RPMI8226 (cell line): ENCODE measurements around the gene ZNF549.
"Not testable (repeated sequence)": the region's sequence is repeated elsewhere in the genome, so short reads cannot be mapped to it uniquely, and the experiment has no call there.

ENCODE experiments used
- DNase-seq: peaks from one replicate; pipeline ENCODE4 v3.0.0-alpha.2; 2015

The ZNF549 gene

GRCh38 chr19:57527136-57527881, at the start of gene ZNF549:
Gene ZNF549, plus strand, starts transcription at chr19:57527356. Its CDS starts 218 bp downstream, at chr19:57527574.
- peak; percentile 96 for DNase-seq

GRCh38 chr19:57487477-57488298, 39.5 kb upstream of the ZNF549 start, which contains the start of gene ZNF419:
Gene ZNF419, plus strand, starts transcription at chr19:57487750. Its CDS starts 201 bp downstream, at chr19:57487951.
- DNase-seq, result peak; percentile 96

GRCh38 chr19:57488299-57488644, 38.9 kb upstream of the ZNF549 start:
- DNase-seq, result not testable (repeated sequence)

DNA sequence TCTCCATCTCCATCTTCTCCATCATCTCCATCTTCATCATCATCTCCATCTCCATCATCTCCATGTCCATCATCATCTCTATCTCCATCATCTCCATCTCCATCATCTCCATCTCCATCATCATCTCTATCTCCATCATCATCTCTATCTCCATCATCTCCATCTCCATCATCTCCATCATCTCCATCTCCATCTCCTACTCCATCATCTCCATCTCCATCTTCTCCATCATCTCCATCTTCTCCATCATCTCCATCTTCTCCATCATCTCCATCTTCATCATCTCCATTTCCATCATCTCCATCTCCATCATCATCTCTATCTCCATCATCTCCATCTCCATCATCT, 27.9 kb upstream of the ZNF549 start:
- DNase-seq, result not testable (repeated sequence)

GRCh38 chr19:57499680-57500395, 27.3 kb upstream of the ZNF549 start, which contains the start of gene ZNF773:
Gene ZNF773, plus strand, starts transcription at chr19:57499938. Its CDS starts 143 bp downstream, at chr19:57500081.
- peak; percentile 98 for DNase-seq

DNA sequence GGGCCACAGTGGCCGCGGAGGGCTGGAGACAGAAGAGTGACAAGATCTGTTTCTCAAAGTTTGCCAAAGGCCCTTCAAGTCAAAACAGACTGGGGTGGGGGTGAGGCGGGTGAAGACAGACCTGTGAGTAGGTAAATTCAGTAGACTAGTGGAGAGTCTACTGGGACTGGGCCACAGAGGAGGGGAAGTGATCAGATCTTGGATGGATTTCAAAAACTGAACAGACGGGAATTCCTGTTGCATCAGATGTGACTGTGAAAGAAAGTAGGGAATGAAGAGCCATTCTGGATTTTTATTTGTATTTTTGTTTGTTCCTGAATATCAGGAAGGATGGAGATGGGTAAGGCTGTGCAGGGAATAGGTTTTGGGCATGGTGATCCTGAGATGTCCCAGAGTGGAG, 26.8 kb upstream of the ZNF549 start:
- not testable (repeated sequence) for DNase-seq

- DNase-seq, result peak; percentile 8
Measured at GRCh38 chr19:57506163-57506562, 21.0 kb upstream of the ZNF549 start.

DNA sequence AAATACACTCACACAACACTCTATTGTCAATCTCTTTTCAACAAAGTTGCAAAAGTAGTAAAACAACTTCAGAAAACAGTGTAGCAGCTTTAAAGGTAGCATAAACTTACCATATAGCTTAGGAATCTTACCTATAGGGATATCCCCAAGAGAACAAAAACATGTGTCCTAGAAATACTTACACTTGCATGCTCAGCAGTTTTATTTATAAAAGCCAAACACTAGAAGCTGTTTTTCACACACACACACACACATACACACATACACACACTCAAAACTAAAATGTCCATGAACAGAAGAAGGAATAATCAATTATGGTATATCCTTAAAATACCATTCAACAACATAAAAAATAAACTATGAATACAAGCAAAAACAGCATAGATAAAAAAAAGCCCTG, 15.7 kb upstream of the ZNF549 start:
- no peak for DNase-seq

DNA sequence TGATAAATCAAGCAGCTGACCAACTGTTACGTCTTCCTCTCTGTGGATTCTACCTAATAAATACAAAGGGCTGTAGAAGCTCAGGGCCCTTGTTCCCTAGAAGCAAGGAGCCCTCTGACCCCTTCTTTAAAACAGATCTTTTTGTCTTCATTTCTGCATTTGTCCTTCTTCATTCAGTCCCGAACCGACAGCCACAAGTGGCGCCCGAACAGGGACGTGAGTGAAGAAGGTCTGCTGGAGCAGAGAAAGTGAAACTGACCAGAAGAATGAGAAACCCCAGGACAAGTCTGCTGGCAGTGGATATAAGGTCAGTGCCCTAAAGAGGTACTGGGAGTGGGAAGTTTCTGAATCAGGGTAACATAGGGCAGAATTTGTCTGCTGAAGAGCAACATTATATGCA, 14.3 kb upstream of the ZNF549 start:
- no peak for DNase-seq

DNA sequence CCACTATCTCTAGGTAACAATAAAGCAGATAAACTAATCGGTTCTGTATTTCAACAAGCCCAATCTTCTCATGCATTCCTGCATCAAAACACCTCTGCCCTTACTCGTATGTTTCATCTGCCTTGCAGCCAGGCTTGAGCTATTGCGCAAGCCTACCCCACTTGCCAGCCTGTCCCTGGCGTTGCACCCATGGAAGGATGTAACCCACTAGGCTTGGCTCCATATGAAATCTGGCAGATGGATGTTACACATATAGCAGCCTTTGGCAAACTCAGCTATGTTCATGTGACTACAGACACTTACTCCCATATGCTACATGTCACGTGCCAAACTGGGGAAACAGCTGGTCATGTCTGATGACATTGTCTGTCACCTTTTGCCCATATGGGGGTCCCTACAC, 11.9 kb upstream of the ZNF549 start:
- DNase-seq, result no peak

- DNase-seq, result not testable (repeated sequence)
Measured at GRCh38 chr19:57518021-57518420, 9.1 kb upstream of the ZNF549 start.

- DNase-seq, result no peak
Measured at GRCh38 chr19:57537953-57538547, 10.9 kb downstream of the ZNF549 start.

- DNase-seq, result no peak
Measured at GRCh38 chr19:57546513-57546912, 19.4 kb downstream of the ZNF549 start.

GRCh38 chr19:57552432-57552831, 25.3 kb downstream of the ZNF549 start:
- no peak for DNase-seq

DNA sequence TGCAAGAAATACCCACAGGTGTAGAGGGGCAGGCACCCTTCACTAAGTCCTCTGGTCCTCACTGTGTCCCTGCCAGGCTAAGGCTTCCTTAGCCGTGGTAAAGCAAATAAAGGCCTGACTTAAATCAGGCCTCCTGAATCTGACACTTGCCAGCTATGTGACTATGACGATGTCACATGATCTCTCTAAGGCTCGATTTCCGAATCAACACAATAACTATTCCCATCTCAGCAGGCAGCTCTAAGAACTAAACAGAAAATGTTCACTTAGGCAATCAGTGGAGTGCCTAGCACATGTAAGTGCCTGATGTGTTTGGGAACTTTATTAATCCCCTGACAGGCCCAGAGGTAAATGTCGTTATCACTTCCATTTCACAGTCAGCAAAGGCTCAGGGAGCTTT, 30.5 kb downstream of the ZNF549 start:
- DNase-seq, result no peak

- no peak for DNase-seq
Measured at GRCh38 chr19:57558525-57558924, 31.4 kb downstream of the ZNF549 start.

DNA sequence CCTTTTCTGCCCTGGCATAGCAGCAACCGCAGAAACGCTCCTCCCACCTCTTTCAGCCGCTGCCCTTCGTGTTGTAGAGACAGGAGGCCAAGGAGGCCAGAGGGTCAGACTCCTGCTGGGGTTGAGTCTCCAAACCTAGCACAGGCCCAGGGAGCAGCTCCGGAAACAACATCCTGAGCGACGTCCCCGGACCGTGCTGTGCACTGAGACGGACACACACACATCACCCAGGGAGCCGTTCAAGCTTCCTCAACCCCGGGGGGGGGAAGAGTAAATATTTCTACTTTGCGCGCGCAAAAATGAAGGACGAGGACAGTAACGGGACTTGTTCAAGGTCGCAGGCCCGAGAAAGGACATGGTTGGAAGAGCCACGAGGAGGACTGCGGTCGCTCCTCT, 31.9 kb downstream of the ZNF549 start:
- DNase-seq, result peak; percentile 40

- peak; percentile 91 for DNase-seq
Measured at GRCh38 chr19:57559404-57560025, 32.4 kb downstream of the ZNF549 start, which contains the start of gene ZNF550. Gene ZNF550, minus strand, starts transcription at chr19:57559863. Its CDS starts 181 bp downstream, at chr19:57559682.

GRCh38 chr19:57560049-57560491, 32.9 kb downstream of the ZNF549 start:
- no peak for DNase-seq

- DNase-seq, result no peak
Measured at GRCh38 chr19:57563547-57563946, 36.4 kb downstream of the ZNF549 start.

GRCh38 chr19:57566396-57567265, 39.5 kb downstream of the ZNF549 start:
- peak; percentile 41 for DNase-seq
